K562 (cell line): ENCODE results near the gene LCP2. TPM values are rescaled to one million over a fixed set of nuclear protein-coding genes. Genes with fewer than 3 reads are reported as not detected.

ENCODE experiments used
- ATAC-seq: fragments of 200-7000 bp; cut with Tn5 transposase; 3 replicates; pipeline ENCODE4 v1.9.1; 2020; ENCODE audit warnings: moderate library complexity
- BruUV-seq: library from RNA; stranded (reverse); fragments of 400-500 nt; replicated peaks from 2 replicates; lab custom pipeline; 2021; lab: Mats Ljungman, UMichigan
- CTCF ChIA-PET: fragments of 300-600 bp; formaldehyde crosslinking; extraction: SDS; loops from one replicate; lab custom pipeline; 2021; ENCODE audit warnings: low intra/inter-chr PET ratio; lab: Yijun Ruan, JAX
- POLR2A ChIA-PET: fragments of 300-600, 350-650 bp; sonication (Branson Sonifier 250); formaldehyde crosslinking; extraction: SDS; loops from one replicate; lab custom pipeline; 2021; ENCODE audit warnings: antibody characterized with exemption, inconsistent platforms; lab: Yijun Ruan, JAX
- DNase-seq, 4 experiments: peaks; one replicate each; pipeline versions ENCODE4 v3.0.0 to v3.0.0-alpha.2; 2011 to 2018; ENCODE audit warnings: low spot score in 3 of 4, mixed read lengths in 3 of 4; ENCODE audit errors: extremely low read depth in 1 of 4
- FAIRE-seq: peaks from 2 replicates; lab custom pipeline; 2011; peaks lifted over from hg19 to GRCh38; lab: Jason Lieb, UNC
- H2AFZ ChIP-seq: 2 replicates; pipeline ENCODE4 v1.6.0; 2011; ENCODE audit warnings: low read depth, low read length, control low read depth, inconsistent platforms
- H3K27ac ChIP-seq: fragments of 200-600 bp; 3 replicates; pipeline ENCODE4 v1.8.0; 2011; ENCODE audit warnings: low read depth, mild to moderate bottlenecking, control low read depth, inconsistent platforms, low read length, moderate library complexity, mixed read lengths; ENCODE audit errors: extremely low read depth
- H3K27me3 ChIP-seq, 2 experiments: fragments of 300-600 bp in 1 of 2; 2 replicates in 1 of 2; 3 replicates in 1 of 2; pipeline versions ENCODE4 v1.6.0 to v1.8.0; 2011; ENCODE audit warnings: inconsistent platforms in 2 of 2, low read length in 2 of 2, mild to moderate bottlenecking in 1 of 2, mixed read lengths in 1 of 2, moderate library complexity in 1 of 2; ENCODE audit not compliant: control insufficient read depth in 2 of 2, insufficient read depth in 2 of 2
- H3K36me3 ChIP-seq: fragments of 300-600 bp; 3 replicates; pipeline ENCODE4 v1.8.0; 2011; ENCODE audit warnings: mild to moderate bottlenecking, low read length, inconsistent platforms; ENCODE audit not compliant: control insufficient read depth, insufficient read depth
- H3K4me1 ChIP-seq, 2 experiments: fragments of 200-600 bp in 1 of 2; replicated peaks in 1 of 2; 2 replicates in 1 of 2; 3 replicates in 1 of 2; pipeline versions ENCODE4 v1.5.1 to v1.8.0; 2011; ENCODE audit warnings: inconsistent platforms in 2 of 2, low read length in 2 of 2, mild to moderate bottlenecking in 1 of 2, mixed read lengths in 1 of 2, moderate library complexity in 1 of 2; ENCODE audit not compliant: control insufficient read depth in 2 of 2, insufficient read depth in 2 of 2
- H3K4me2 ChIP-seq: 2 replicates; pipeline ENCODE4 v1.6.1; 2011; ENCODE audit warnings: low read length, control low read depth, inconsistent platforms, mixed read lengths; ENCODE audit not compliant: insufficient read depth
- H3K4me3 ChIP-seq: fragments of 200-600 bp; sonication (generic), shearing (Covaris generic); 2 replicates; pipeline ENCODE4 v1.5.1; 2016; ENCODE audit warnings: control low read depth, inconsistent platforms
- H3K79me2 ChIP-seq: fragments of 200-600 bp; 3 replicates; pipeline ENCODE4 v1.8.0; 2011; ENCODE audit warnings: low read length, inconsistent platforms; ENCODE audit not compliant: control insufficient read depth, insufficient read depth
- H3K9ac ChIP-seq, 2 experiments: 2 replicates each; pipeline versions ENCODE4 v1.6.0 to v1.6.1; 2011; ENCODE audit warnings: low read depth in 2 of 2, low read length in 2 of 2, control low read depth in 1 of 2, inconsistent platforms in 1 of 2, mild to moderate bottlenecking in 1 of 2, mixed read lengths in 1 of 2; ENCODE audit not compliant: insufficient read depth in 1 of 2
- H3K9me1 ChIP-seq: one replicate; pipeline ENCODE4 v1.6.0; 2011; ENCODE audit warnings: inconsistent platforms, mild to moderate bottlenecking, low read length, moderate library complexity; ENCODE audit not compliant: control insufficient read depth, insufficient read depth
- H3K9me3 ChIP-seq: replicated peaks from 2 replicates; pipeline ENCODE4 v1.5.1; 2011; ENCODE audit warnings: low read depth, low read length, inconsistent platforms; ENCODE audit not compliant: control insufficient read depth, insufficient read depth
- H4K20me1 ChIP-seq: replicated peaks from 2 replicates; pipeline ENCODE4 v1.6.1; 2011; ENCODE audit warnings: low read length, inconsistent platforms, mixed read lengths; ENCODE audit not compliant: control insufficient read depth, insufficient read depth
- CTBP1 ChIP-seq: fragments of 450-650 bp; IDR thresholded peaks from 2 replicates; pipeline ENCODE4 v1.6.1; 2016; ENCODE audit warnings: borderline replicate concordance
- HMBOX1 ChIP-seq: sonication (generic); IDR thresholded peaks from 2 replicates; pipeline ENCODE4 v1.6.1; 2016
- HNRNPK ChIP-seq: fragments of 200-400 bp; formaldehyde crosslinking; IDR thresholded peaks from one replicate; pipeline ENCODE4 v1.6.1; 2018; ENCODE audit warnings: mild to moderate bottlenecking, low read depth, low read length; ENCODE audit not compliant: poor library complexity, severe bottlenecking
- ZKSCAN1 ChIP-seq: fragments of 150-350 bp; IDR thresholded peaks from 2 replicates; pipeline ENCODE4 v1.6.1; 2016; ENCODE audit warnings: low read depth, low read length
- ZNF830 ChIP-seq: fragments of 250-450 bp; sonication (Bioruptor Pico); IDR thresholded peaks from 2 replicates; pipeline ENCODE4 v1.5.0; 2021; ENCODE audit warnings: mild to moderate bottlenecking
- WGBS: fragments of 100-300 bp; shearing (Covaris generic); methylation state at CpG from one replicate; pipeline ENCODE4 v1.1.6; 2016; ENCODE audit warnings: low coverage, mixed read lengths; ENCODE audit not compliant: insufficient coverage; ENCODE audit errors: missing lambda C conversion rate; 5-methylcytosine and 5-hydroxymethylcytosine counted together
- in situ Hi-C: fragments of 300-500 bp; cut with MboI; formaldehyde crosslinking; loops from 4 replicates; pipeline ENCODE4 v1.15.0; 2018; ENCODE audit warnings: inconsistent platforms, mixed read lengths
- intact Hi-C: fragments of 100-400 bp; cut with micrococcal nuclease; formaldehyde crosslinking; loops from 2 replicates; pipeline ENCODE4 v1.14.2; 2022
- polyA plus RNA-seq, 8 experiments: library from polyadenylated mRNA; depleted of rRNA in 4 of 8; stranded (reverse) in 5 of 8; unstranded in 3 of 8; fragments of >200 nt; fragmentation: Nextera tagmentation in 2 of 8; fragmentation: Illumina TruSeq in 1 of 8; extraction: Ambion mirVana in 2 of 8; extraction: Trizol in 1 of 8; gene quantifications; 2 replicates each; pipeline versions ENCODE4 v1.2.1 to v1.2.3, GENCODE V29; 2011 to 2014; ENCODE audit warnings: inconsistent platforms in 1 of 8, missing spikeins in 1 of 8
- total RNA-seq, 7 experiments: library from RNA; depleted of rRNA in 6 of 7; stranded (reverse); fragments of >200 nt in 6 of 7; fragmentation: Illumina TruSeq in 2 of 7; extraction: Trizol in 2 of 7; gene quantifications; 2 replicates each; pipeline versions ENCODE4 v1.2.1 to v1.2.3, GENCODE V29; 2011 to 2021; ENCODE audit warnings: low replicate concordance in 1 of 7

Gene LCP2
- total and polyA plus RNA-seq, 9 of the 15 experiments (the other 6 are each of a cell fraction or from before 2014, with no cell fraction given), result 4.0 to 31.3 (median 14.6) TPM

GRCh38 chr5:170283296-170283695 lies 14.3 kb downstream of the LCP2 start:
- Histone ChIP-seq H3K79me2 (no peaks in the 10 kb centered on the region), H3K27me3 (no peaks in the 10 kb centered on the region), H3K4me3 (no peak overlapping the region), H4K20me1 (no peaks in the 10 kb centered on the region; the same call in 1 of the 2 replicates), H2AFZ (no peak overlapping the region), H3K9ac (no peak overlapping the region), H3K36me3 (no peaks in the 10 kb centered on the region), H3K4me2 (no peak overlapping the region), H3K9me3 (no peaks in the 10 kb centered on the region), H3K27ac (no peak overlapping the region), H3K9me1 (no peaks in the 10 kb centered on the region), H3K4me1 (peaks cover 5 to 21% of the 10 kb centered on the region in 2 experiments)
- POLR2A ChIA-PET, result interaction anchor here (0.7 to 1.6 kb wide), 6 partner anchors 9 to 49 kb away, joined by 3 to 8 read pairs (median 4); partner anchors contain the start of gene LCP2
- BruUV-seq, result no TSS peak
- in situ Hi-C loops (no loop called here), intact Hi-C loops (no loop called here)
- TF ChIP-seq HMBOX1 (peak; percentile 87), ZNF830 (CRISPR knock-in tag) (no peak)
- 20% methylated on average over 1 of the region's 1 CpG for WGBS
- DNase-seq (no peak), ATAC-seq (no peak), FAIRE-seq (peak; percentile 51)
- CTCF ChIA-PET, result no interaction called here

- peak; percentile 61; the same call in 1 of the 2 replicates for TF ChIP-seq ZKSCAN1
- TF ChIP-seq HNRNPK, result peak; percentile 18
- no peak for TF ChIP-seq CTBP1
- no peak overlapping the region; the same call in 1 of the 2 replicates for H2AFZ ChIP-seq
- 48% methylated on average over 6 of the region's 6 CpGs for WGBS
- no peaks in the 10 kb centered on the region for H3K27me3 ChIP-seq
- in situ Hi-C loops (no loop called here), intact Hi-C loops (no loop called here)
- POLR2A ChIA-PET, result no interaction called here
- H3K27ac ChIP-seq, result peak overlapping the region; percentile 60; the same call in 2 of the 3 replicates
- BruUV-seq, result no TSS peak
- H3K9ac ChIP-seq, result peak overlapping the region in 1 of 2 experiments; percentile 69; a peak in 1 of 4 replicates
- H3K79me2 ChIP-seq, result no peaks in the 10 kb centered on the region
- H3K4me3 ChIP-seq, result no peak overlapping the region
- H3K4me2 ChIP-seq, result no peak overlapping the region
- CTCF ChIA-PET, result no interaction called here
- no peaks in the 10 kb centered on the region for H3K9me1 ChIP-seq
- H3K36me3 ChIP-seq, result peaks cover 3% of the 10 kb centered on the region; the same call in 2 of the 3 replicates
- FAIRE-seq, result no peak
- peaks cover 8 to 38% of the 10 kb centered on the region in 2 experiments for H3K4me1 ChIP-seq
- no peak for ATAC-seq
- no peaks in the 10 kb centered on the region for H3K9me3 ChIP-seq
- no peak for DNase-seq
- H4K20me1 ChIP-seq, result no peaks in the 10 kb centered on the region; the same call in 1 of the 2 replicates
These were observed 17.5 kb downstream of the LCP2 start for GRCh38 chr5:170280011-170280493.
